ENCODE results near the gene FEN1.

Gene FEN1

GRCh38 chr11:61749591-61750217 is 43.0 kb upstream of the FEN1 start:
- no peak overlapping the region for H3K27ac ChIP-seq (ENCODE audit: low read depth, low read length)
- H3K36me3 ChIP-seq (ENCODE audit: control insufficient read depth in 1 of 2, insufficient read depth in 2 of 2, low read length in 2 of 2) = no peaks in the 10 kb centered on the region
- peaks cover 24 to 29% of the 10 kb centered on the region in 2 donors for H3K4me1 ChIP-seq (ENCODE audit: control insufficient read depth in 1 of 2, insufficient read depth in 2 of 2, low read length in 2 of 2)
- H3K9ac ChIP-seq (ENCODE audit: low read depth in 1 of 2, low read length in 2 of 2) = no peak overlapping the region
- no peak overlapping the region for H3K4me3 ChIP-seq (ENCODE audit: low read depth in 1 of 2, low read length in 2 of 2)
- H3K27me3 ChIP-seq (ENCODE audit: control insufficient read depth in 1 of 2, insufficient read depth in 2 of 2, low read length in 2 of 2) = peaks cover 0 to 3% of the 10 kb centered on the region in 2 donors
- no peaks in the 10 kb centered on the region for H3K9me3 ChIP-seq (ENCODE audit: control insufficient read depth in 1 of 2, low read length in 2 of 2)

- Histone ChIP-seq H3K4me3 (ENCODE audit: low read depth in 1 of 2, low read length in 2 of 2) (no peak overlapping the region), H3K9me3 (ENCODE audit: control insufficient read depth in 1 of 2, low read length in 2 of 2) (no peaks in the 10 kb centered on the region), H3K9ac (ENCODE audit: low read depth in 1 of 2, low read length in 2 of 2) (no peak overlapping the region), H3K27me3 (ENCODE audit: control insufficient read depth in 1 of 2, insufficient read depth in 2 of 2, low read length in 2 of 2) (peaks cover 0 to 3% of the 10 kb centered on the region in 2 donors), H3K27ac (ENCODE audit: low read depth, low read length) (no peak overlapping the region), H3K36me3 (ENCODE audit: control insufficient read depth in 1 of 2, insufficient read depth in 2 of 2, low read length in 2 of 2) (no peaks in the 10 kb centered on the region), H3K4me1 (ENCODE audit: control insufficient read depth in 1 of 2, insufficient read depth in 2 of 2, low read length in 2 of 2) (peaks cover 35 to 36% of the 10 kb centered on the region in 2 donors)
These were observed 42.0 kb upstream of the FEN1 start for GRCh38 chr11:61750631-61751273.

DNA sequence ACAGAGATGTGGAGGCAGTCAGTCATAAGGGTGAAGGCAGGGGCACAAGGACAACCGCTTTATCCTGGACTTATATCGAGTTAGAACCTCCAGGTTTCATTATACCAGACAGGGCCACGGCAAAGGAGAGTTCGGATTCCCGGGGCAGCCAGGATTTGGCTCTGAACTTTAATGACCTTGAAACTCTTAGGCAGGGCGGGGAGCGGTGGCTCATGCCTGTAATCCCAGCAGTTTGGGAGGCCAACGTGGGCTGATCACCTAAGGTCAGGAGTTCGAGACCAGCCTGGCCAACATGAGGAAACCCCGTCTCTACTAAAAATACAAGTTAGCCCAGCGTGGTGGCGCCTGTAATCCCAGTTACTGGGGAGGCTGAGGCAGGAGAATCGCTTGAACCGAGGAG is 41.3 kb upstream of the FEN1 start:
- H3K9me3 ChIP-seq (ENCODE audit: control insufficient read depth in 1 of 2, low read length in 2 of 2) = no peaks in the 10 kb centered on the region
- no peak overlapping the region for H3K4me3 ChIP-seq (ENCODE audit: low read depth in 1 of 2, low read length in 2 of 2)
- H3K27me3 ChIP-seq (ENCODE audit: control insufficient read depth in 1 of 2, insufficient read depth in 2 of 2, low read length in 2 of 2) = peaks cover 0 to 3% of the 10 kb centered on the region in 2 donors
- no peaks in the 10 kb centered on the region for H3K36me3 ChIP-seq (ENCODE audit: control insufficient read depth in 1 of 2, insufficient read depth in 2 of 2, low read length in 2 of 2)
- H3K9ac ChIP-seq (ENCODE audit: low read depth in 1 of 2, low read length in 2 of 2) = no peak overlapping the region
- peaks cover 41 to 43% of the 10 kb centered on the region in 2 donors for H3K4me1 ChIP-seq (ENCODE audit: control insufficient read depth in 1 of 2, insufficient read depth in 2 of 2, low read length in 2 of 2)
- H3K27ac ChIP-seq (ENCODE audit: low read depth, low read length) = no peak overlapping the region

- no peaks in the 10 kb centered on the region for H3K9me3 ChIP-seq (ENCODE audit: control insufficient read depth in 1 of 2, low read length in 2 of 2)
- H3K27ac ChIP-seq (ENCODE audit: low read depth, low read length) = peak within 1 kb of the TSS; percentile 44
- peak within 1 kb of the TSS; percentile 86 to 94 for H3K9ac ChIP-seq (ENCODE audit: low read depth in 1 of 2, low read length in 2 of 2)
- peak within 1 kb of the TSS; percentile 78 to 79 for H3K4me3 ChIP-seq (ENCODE audit: low read depth in 1 of 2, low read length in 2 of 2)
- H3K36me3 ChIP-seq (ENCODE audit: control insufficient read depth in 1 of 2, insufficient read depth in 2 of 2, low read length in 2 of 2) = no peaks in the 10 kb centered on the region
- peaks cover 43 to 48% of the 10 kb centered on the region in 2 donors for H3K4me1 ChIP-seq (ENCODE audit: control insufficient read depth in 1 of 2, insufficient read depth in 2 of 2, low read length in 2 of 2)
- peaks cover 0 to 3% of the 10 kb centered on the region in 2 donors for H3K27me3 ChIP-seq (ENCODE audit: control insufficient read depth in 1 of 2, insufficient read depth in 2 of 2, low read length in 2 of 2)
These were observed 40.4 kb upstream of the FEN1 start, which contains the start of gene MYRF for GRCh38 chr11:61752117-61752924. MYRF (plus strand) TSS chr11:61752636; CDS start chr11:61752745, 109 bp downstream.

GRCh38 chr11:61752925-61753521 is 39.7 kb upstream of the FEN1 start:
- H3K9me3 ChIP-seq (ENCODE audit: control insufficient read depth in 1 of 2, low read length in 2 of 2) = no peaks in the 10 kb centered on the region
- H3K4me3 ChIP-seq (ENCODE audit: low read depth in 1 of 2, low read length in 2 of 2) = peak overlapping the region; percentile 78 to 79
- H3K36me3 ChIP-seq (ENCODE audit: control insufficient read depth in 1 of 2, insufficient read depth in 2 of 2, low read length in 2 of 2) = no peaks in the 10 kb centered on the region
- H3K4me1 ChIP-seq (ENCODE audit: control insufficient read depth in 1 of 2, insufficient read depth in 2 of 2, low read length in 2 of 2) = peaks cover 43 to 47% of the 10 kb centered on the region in 2 donors
- peaks cover 0 to 3% of the 10 kb centered on the region in 2 donors for H3K27me3 ChIP-seq (ENCODE audit: control insufficient read depth in 1 of 2, insufficient read depth in 2 of 2, low read length in 2 of 2)
- peak overlapping the region; percentile 44 for H3K27ac ChIP-seq (ENCODE audit: low read depth, low read length)
- H3K9ac ChIP-seq (ENCODE audit: low read depth in 1 of 2, low read length in 2 of 2) = peak overlapping the region; percentile 86 to 94

GRCh38 chr11:61753672-61754071 is 39.0 kb upstream of the FEN1 start:
- H3K36me3 ChIP-seq (ENCODE audit: control insufficient read depth in 1 of 2, insufficient read depth in 2 of 2, low read length in 2 of 2) = peaks cover 0 to 2% of the 10 kb centered on the region in 2 donors
- H3K9me3 ChIP-seq (ENCODE audit: control insufficient read depth in 1 of 2, low read length in 2 of 2) = no peaks in the 10 kb centered on the region
- peaks cover 0 to 3% of the 10 kb centered on the region in 2 donors for H3K27me3 ChIP-seq (ENCODE audit: control insufficient read depth in 1 of 2, insufficient read depth in 2 of 2, low read length in 2 of 2)
- H3K4me3 ChIP-seq (ENCODE audit: low read depth in 1 of 2, low read length in 2 of 2) = peak overlapping the region; percentile 78 to 79
- H3K27ac ChIP-seq (ENCODE audit: low read depth, low read length) = peak overlapping the region; percentile 54
- H3K9ac ChIP-seq (ENCODE audit: low read depth in 1 of 2, low read length in 2 of 2) = peak overlapping the region; percentile 86 to 94
- H3K4me1 ChIP-seq (ENCODE audit: control insufficient read depth in 1 of 2, insufficient read depth in 2 of 2, low read length in 2 of 2) = peaks cover 48 to 53% of the 10 kb centered on the region in 2 donors

- Histone ChIP-seq H3K27ac (ENCODE audit: low read depth, low read length) (peak overlapping the region; percentile 88), H3K9ac (ENCODE audit: low read depth in 1 of 2, low read length in 2 of 2) (peak overlapping the region; percentile 86 to 94), H3K9me3 (ENCODE audit: control insufficient read depth in 1 of 2, low read length in 2 of 2) (no peaks in the 10 kb centered on the region), H3K36me3 (ENCODE audit: control insufficient read depth in 1 of 2, insufficient read depth in 2 of 2, low read length in 2 of 2) (peaks cover 0 to 3% of the 10 kb centered on the region in 2 donors), H3K27me3 (ENCODE audit: control insufficient read depth in 1 of 2, insufficient read depth in 2 of 2, low read length in 2 of 2) (peaks cover 0 to 3% of the 10 kb centered on the region in 2 donors), H3K4me3 (ENCODE audit: low read depth in 1 of 2, low read length in 2 of 2) (peak overlapping the region; percentile 78 to 79), H3K4me1 (ENCODE audit: control insufficient read depth in 1 of 2, insufficient read depth in 2 of 2, low read length in 2 of 2) (peaks cover 52 to 57% of the 10 kb centered on the region in 2 donors)
These were observed 37.9 kb upstream of the FEN1 start for GRCh38 chr11:61754534-61755482.

DNA sequence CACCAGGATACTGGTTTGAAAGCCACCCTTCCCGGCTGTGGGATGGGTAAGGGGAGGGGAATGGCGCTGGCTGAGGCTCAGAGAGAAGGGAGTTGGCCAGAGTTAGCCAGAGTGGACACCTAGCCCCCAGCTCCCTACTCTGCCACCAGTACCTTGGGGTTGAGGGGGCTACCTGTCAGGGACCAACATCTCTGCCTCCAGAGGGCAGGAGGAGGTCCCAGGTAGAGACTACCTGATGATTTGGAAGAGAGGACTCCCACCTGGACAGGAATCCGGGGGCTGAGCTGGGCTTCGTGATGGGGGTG is 36.6 kb upstream of the FEN1 start:
- Histone ChIP-seq H3K36me3 (ENCODE audit: control insufficient read depth in 1 of 2, insufficient read depth in 2 of 2, low read length in 2 of 2) (peaks cover 0 to 3% of the 10 kb centered on the region in 2 donors), H3K27ac (ENCODE audit: low read depth, low read length) (peak overlapping the region; percentile 88), H3K4me1 (ENCODE audit: control insufficient read depth in 1 of 2, insufficient read depth in 2 of 2, low read length in 2 of 2) (peaks cover 52 to 57% of the 10 kb centered on the region in 2 donors), H3K4me3 (ENCODE audit: low read depth in 1 of 2, low read length in 2 of 2) (peak overlapping the region; percentile 6 to 78), H3K27me3 (ENCODE audit: control insufficient read depth in 1 of 2, insufficient read depth in 2 of 2, low read length in 2 of 2) (peaks cover 0 to 3% of the 10 kb centered on the region in 2 donors), H3K9me3 (ENCODE audit: control insufficient read depth in 1 of 2, low read length in 2 of 2) (no peaks in the 10 kb centered on the region), H3K9ac (ENCODE audit: low read depth in 1 of 2, low read length in 2 of 2) (peak overlapping the region; percentile 61 to 94)

All from duodenal mucosa (tissue), 2 donors.